H1 (cell line): Measurements from ENCODE around the gene CAMK2D. TPM values are rescaled to one million over a fixed set of nuclear protein-coding genes. Genes with fewer than 3 reads are reported as not detected.

Experiments
- CTCF ChIA-PET: fragments of 300-600 bp; sonication (Branson Sonifier 250); formaldehyde crosslinking; loops from one replicate; lab custom pipeline; 2021; ENCODE audit not compliant: partially characterized antibody; lab: Charles Lee
- POLR2A ChIA-PET: fragments of 300-600 bp; sonication (Branson Sonifier 250); formaldehyde crosslinking; loops from one replicate; lab custom pipeline; 2021; ENCODE audit warnings: inconsistent platforms; ENCODE audit not compliant: partially characterized antibody; lab: Charles Lee
- DNase-seq, 2 experiments: peaks; one replicate each; pipeline versions ENCODE4 v3.0.0 to v3.0.0-alpha.2; 2010 to 2022; ENCODE audit warnings: low spot score in 2 of 2, low read depth in 1 of 2, mixed read lengths in 1 of 2
- FAIRE-seq: peaks from 2 replicates; lab custom pipeline; 2011; peaks lifted over from hg19 to GRCh38; lab: Jason Lieb, UNC
- H2AFZ ChIP-seq: 2 replicates; pipeline ENCODE4 v1.8.1; 2012; ENCODE audit warnings: low read length, inconsistent platforms
- H2AK5ac ChIP-seq: 2 replicates; pipeline ENCODE4 v1.6.1; 2013; ENCODE audit warnings: low read depth, low read length
- H2BK120ac ChIP-seq: replicated peaks from 2 replicates; pipeline ENCODE3; 2013; ENCODE audit warnings: low read depth, low read length, inconsistent platforms
- H2BK12ac ChIP-seq: 2 replicates; pipeline ENCODE4 v1.6.1; 2013; ENCODE audit warnings: low read depth, low read length
- H2BK15ac ChIP-seq: 2 replicates; pipeline ENCODE4 v1.6.1; 2013; ENCODE audit warnings: low read length
- H2BK20ac ChIP-seq: 2 replicates; pipeline ENCODE4 v1.6.1; 2013; ENCODE audit warnings: low read length
- H2BK5ac ChIP-seq: 2 replicates; pipeline ENCODE4 v1.6.1; 2013; ENCODE audit warnings: low read depth, low read length
- H3K14ac ChIP-seq: 2 replicates; pipeline ENCODE4 v1.6.1; 2013; ENCODE audit warnings: inconsistent platforms; ENCODE audit not compliant: insufficient read length
- H3K18ac ChIP-seq: 2 replicates; pipeline ENCODE4 v1.6.1; 2013; ENCODE audit warnings: low read length; ENCODE audit errors: extremely low read depth
- H3K23ac ChIP-seq: 2 replicates; pipeline ENCODE4 v1.6.1; 2013; ENCODE audit warnings: inconsistent platforms; ENCODE audit not compliant: insufficient read length
- H3K23me2 ChIP-seq: 2 replicates; pipeline ENCODE4 v1.6.1; 2013; ENCODE audit warnings: low read depth, low read length
- H3K27ac ChIP-seq: 2 replicates; pipeline ENCODE4 v1.6.1; 2011; ENCODE audit warnings: low read depth, low read length, inconsistent platforms
- H3K27me3 ChIP-seq, 4 experiments: replicated peaks in 1 of 4; 1 replicate in 1 of 4; 2 replicates in 3 of 4; pipeline versions ENCODE4 v1.6.1 to v1.8.1; 2011 to 2013; ENCODE audit warnings: low read length in 3 of 4, mild to moderate bottlenecking in 3 of 4, inconsistent platforms in 2 of 4, mixed read lengths in 2 of 4, moderate library complexity in 1 of 4; ENCODE audit not compliant: control insufficient read depth in 3 of 4, insufficient read depth in 3 of 4; ENCODE audit errors: extremely low read depth in 1 of 4
- H3K36me3 ChIP-seq, 4 experiments: 2 replicates each; pipeline versions ENCODE4 v1.6.1 to v1.8.1; 2011 to 2013; ENCODE audit warnings: mild to moderate bottlenecking in 4 of 4, low read length in 3 of 4, moderate library complexity in 2 of 4, control low read depth in 1 of 4, inconsistent platforms in 1 of 4; ENCODE audit not compliant: insufficient read depth in 4 of 4, control insufficient read depth in 2 of 4
- H3K4ac ChIP-seq: replicated peaks from 2 replicates; pipeline ENCODE3; 2013; ENCODE audit warnings: low read length, low read depth, mixed read lengths, inconsistent platforms; ENCODE audit not compliant: insufficient read length
- H3K4me1 ChIP-seq, 4 experiments: replicated peaks in 1 of 4; 1 replicate in 1 of 4; 2 replicates in 3 of 4; pipeline versions ENCODE4 v1.6.1 to v1.8.1; 2011 to 2013; ENCODE audit warnings: low read length in 3 of 4, inconsistent platforms in 2 of 4, mixed read lengths in 1 of 4; ENCODE audit not compliant: insufficient read depth in 4 of 4, control insufficient read depth in 3 of 4
- H3K4me2 ChIP-seq, 2 experiments: 2 replicates each; pipeline versions ENCODE4 v1.6.1 to v1.8.1; 2011 to 2013; ENCODE audit warnings: low read depth in 2 of 2, low read length in 2 of 2, control low read depth in 1 of 2, inconsistent platforms in 1 of 2, mild to moderate bottlenecking in 1 of 2; ENCODE audit not compliant: insufficient read depth in 1 of 2
- H3K4me3 ChIP-seq, 4 experiments: fragments of 200-600, 300-600 bp in 1 of 4; sonication (generic), shearing (Covaris generic), sonication (Bioruptor Twin) in 1 of 4; 2 replicates each; pipeline versions ENCODE4 v1.5.1 to v1.8.1; 2011 to 2016; ENCODE audit warnings: low read length in 4 of 4, low read depth in 3 of 4, control low read depth in 2 of 4, inconsistent platforms in 2 of 4, mild to moderate bottlenecking in 2 of 4, mixed read lengths in 1 of 4, moderate library complexity in 1 of 4; ENCODE audit not compliant: insufficient read depth in 2 of 4; ENCODE audit errors: extremely low read depth in 1 of 4
- H3K56ac ChIP-seq: replicated peaks from 2 replicates; pipeline ENCODE3; 2013; ENCODE audit warnings: low read depth, mild to moderate bottlenecking, mixed read lengths, low read length, inconsistent platforms; ENCODE audit not compliant: insufficient read length
- H3K79me1 ChIP-seq: 2 replicates; pipeline ENCODE4 v1.6.1; 2013; ENCODE audit warnings: low read depth, low read length, control low read depth
- H3K79me2 ChIP-seq, 2 experiments: 2 replicates each; pipeline versions ENCODE4 v1.6.1 to v1.8.1; 2012 to 2013; ENCODE audit warnings: low read length in 2 of 2, mild to moderate bottlenecking in 2 of 2, inconsistent platforms in 1 of 2; ENCODE audit not compliant: insufficient read depth in 2 of 2, control insufficient read depth in 1 of 2
- H3K9ac ChIP-seq, 4 experiments: replicated peaks in 1 of 4; 1 replicate in 1 of 4; 2 replicates in 3 of 4; pipeline versions ENCODE4 v1.6.1 to v1.8.1; 2011 to 2013; ENCODE audit warnings: low read depth in 3 of 4, low read length in 3 of 4, control low read depth in 2 of 4, mild to moderate bottlenecking in 2 of 4, moderate library complexity in 2 of 4, inconsistent platforms in 1 of 4; ENCODE audit errors: extremely low read depth in 1 of 4
- H3K9me3 ChIP-seq, 2 experiments: 2 replicates each; pipeline versions ENCODE4 v1.6.1 to v1.8.1; 2012 to 2013; ENCODE audit warnings: mild to moderate bottlenecking in 2 of 2, moderate library complexity in 2 of 2, control low read depth in 1 of 2, inconsistent platforms in 1 of 2, low read depth in 1 of 2, low read length in 1 of 2, mixed read lengths in 1 of 2; ENCODE audit not compliant: insufficient read depth in 2 of 2
- H4K20me1 ChIP-seq, 2 experiments: replicated peaks in 1 of 2; 2 replicates each; pipeline versions ENCODE3 to v1.8.1; 2011 to 2013; ENCODE audit warnings: inconsistent platforms in 2 of 2, low read length in 2 of 2, mild to moderate bottlenecking in 1 of 2; ENCODE audit not compliant: insufficient read depth in 2 of 2, control insufficient read depth in 1 of 2
- H4K5ac ChIP-seq: 2 replicates; pipeline ENCODE4 v1.6.1; 2013; ENCODE audit warnings: low read length, low read depth, mixed read lengths, inconsistent platforms; ENCODE audit not compliant: insufficient read length
- H4K8ac ChIP-seq: 2 replicates; pipeline ENCODE4 v1.8.0; 2013; ENCODE audit warnings: mild to moderate bottlenecking, moderate library complexity, low read length, inconsistent platforms; ENCODE audit not compliant: insufficient read depth; ENCODE audit errors: extremely low read depth
- H4K91ac ChIP-seq: replicated peaks from 2 replicates; pipeline ENCODE3; 2013; ENCODE audit warnings: low read length, mixed read lengths, inconsistent platforms; ENCODE audit not compliant: insufficient read length
- BCL11A ChIP-seq, 2 experiments: IDR thresholded peaks; one replicate each; pipeline ENCODE4 v1.6.1; 2011; ENCODE audit warnings: low read depth in 2 of 2, low read length in 2 of 2, mild to moderate bottlenecking in 2 of 2
- CBX8 ChIP-seq: fragments of 300-800, 300-1000 bp; sonication (generic); IDR thresholded peaks from 2 replicates; pipeline ENCODE4 v1.7.1; 2016; ENCODE audit warnings: low read depth, low read length, borderline replicate concordance
- CREB1 ChIP-seq: IDR thresholded peaks from 2 replicates; pipeline ENCODE4 v1.6.1; 2012; ENCODE audit warnings: inconsistent platforms
- FOSL1 ChIP-seq: IDR thresholded peaks from 2 replicates; pipeline ENCODE4 v1.6.1; 2011; ENCODE audit warnings: mild to moderate bottlenecking, low read depth, low read length, moderate library complexity; ENCODE audit not compliant: insufficient read depth
- KDM5A ChIP-seq: fragments of 200-600 bp; IDR thresholded peaks from 2 replicates; pipeline ENCODE4 v1.7.1; 2012; ENCODE audit warnings: mild to moderate bottlenecking, low read length, inconsistent platforms, mixed read lengths
- POU5F1 ChIP-seq: IDR thresholded peaks from 2 replicates; pipeline ENCODE4 v1.6.1; 2011; ENCODE audit warnings: low read depth, mild to moderate bottlenecking, low read length, moderate library complexity
- RXRA ChIP-seq: IDR thresholded peaks from 2 replicates; pipeline ENCODE4 v1.6.1; 2011; ENCODE audit warnings: low read depth, mild to moderate bottlenecking, low read length, moderate library complexity; ENCODE audit not compliant: insufficient read depth
- SIRT6 ChIP-seq: IDR thresholded peaks from one replicate; pipeline ENCODE4 v1.7.1; 2012; ENCODE audit warnings: low read length, inconsistent platforms
- SP4 ChIP-seq: IDR thresholded peaks from 2 replicates; pipeline ENCODE4 v1.6.1; 2012; ENCODE audit warnings: low read length, inconsistent platforms
- SUZ12 ChIP-seq: fragments of 200-600 bp; sonication (generic); IDR thresholded peaks from 2 replicates; pipeline ENCODE4 v1.6.1; 2012; ENCODE audit warnings: mild to moderate bottlenecking, inconsistent platforms, low read length, moderate library complexity, mixed read lengths
- TAF1 ChIP-seq: IDR thresholded peaks from 2 replicates; pipeline ENCODE4 v1.6.1; 2011; ENCODE audit warnings: mild to moderate bottlenecking, low read depth, low read length
- WGBS, 2 experiments: shearing (Covaris generic) in 1 of 2; methylation state at CpG; one replicate each; pipeline versions ENCODE4 v1.1.6 to v1.1.7; 2013 to 2015; ENCODE audit warnings: low lambda C conversion rate in 2 of 2, mixed read lengths in 2 of 2, inconsistent platforms in 1 of 2, low coverage in 1 of 2, missing lambda C conversion rate in 1 of 2; ENCODE audit not compliant: insufficient replicate concordance in 2 of 2, insufficient coverage in 1 of 2, insufficient read length in 1 of 2; ENCODE audit errors: extremely low coverage in 1 of 2, missing lambda C conversion rate in 1 of 2; 5-methylcytosine and 5-hydroxymethylcytosine counted together
- polyA plus RNA-seq, 7 experiments: library from polyadenylated mRNA; depleted of rRNA in 3 of 7; stranded (reverse) in 5 of 7; unstranded in 2 of 7; fragments of >200 nt in 5 of 7; fragments of 200-250 nt in 2 of 7; gene quantifications; 1 replicate in 5 of 7; 2 replicates in 1 of 7; 4 replicates in 1 of 7; pipeline versions ENCODE4 v1.2.1 to v1.2.3, GENCODE V29; 2011 to 2013; ENCODE audit warnings: missing spikeins in 2 of 7, mixed read lengths in 2 of 7
- total RNA-seq: library from RNA; stranded (reverse); fragmentation: NEBNext Ultra II Directional; extraction: Animal tissue kit (Norgen Biotek cat#: 25700); gene quantifications from 2 replicates; pipeline ENCODE4 v1.2.1, GENCODE V29; 2021

Gene CAMK2D
- total and polyA plus RNA-seq, 2 of the 8 experiments (the other 6 are each of a cell fraction or from before 2014, with no cell fraction given) = 3.2 to 7.0 TPM

DNA sequence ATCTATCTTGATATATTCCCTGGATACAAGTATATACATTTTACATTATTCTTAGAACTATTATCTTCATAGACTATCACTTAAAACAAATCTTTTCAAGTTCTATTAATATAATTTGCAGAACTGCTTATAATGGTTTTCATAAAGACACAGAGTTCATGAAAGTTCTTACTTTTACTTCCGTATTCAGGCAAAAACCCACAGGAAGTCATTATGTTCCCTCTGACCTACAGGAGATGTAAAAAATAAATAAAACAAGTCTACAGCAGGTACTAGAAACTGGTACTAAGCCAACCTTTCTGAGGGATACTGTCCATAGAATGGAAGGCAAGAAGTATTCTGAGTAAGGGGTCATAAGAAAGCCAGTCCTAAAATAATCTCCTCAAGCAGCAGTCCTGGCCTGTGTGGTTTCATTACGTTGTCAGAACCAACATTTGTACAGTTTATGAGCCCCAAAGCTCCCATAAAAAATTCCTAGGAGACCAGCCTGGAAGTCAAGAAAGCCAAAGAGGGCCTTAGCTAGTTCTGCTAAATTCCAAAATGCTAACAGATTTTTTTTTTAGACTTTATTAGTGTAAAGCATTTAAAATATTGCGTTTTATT lies 68.6 kb downstream of the CAMK2D start:
- no peaks in the 10 kb centered on the region for H3K27me3 ChIP-seq
- H2BK5ac ChIP-seq = no peak overlapping the region
- FAIRE-seq = no peak
- no peak for DNase-seq
- H3K14ac ChIP-seq = no peak overlapping the region
- no peak overlapping the region for H3K4me2 ChIP-seq
- H4K5ac ChIP-seq = no peak overlapping the region
- H3K23ac ChIP-seq = no peak overlapping the region
- no peak overlapping the region for H2BK15ac ChIP-seq
- H2AFZ ChIP-seq = no peak overlapping the region
- H3K23me2 ChIP-seq = peaks cover 2% of the 10 kb centered on the region; the same call in 1 of the 2 replicates
- H3K18ac ChIP-seq = no peak overlapping the region
- no peaks in the 10 kb centered on the region for H3K79me1 ChIP-seq
- H3K36me3 ChIP-seq = no peaks in the 10 kb centered on the region
- H3K4ac ChIP-seq = no peak overlapping the region
- 83% methylated on average over 3 of the region's 3 CpGs; no CpG with 5 or more reads in 1 of the 2 experiments for WGBS, 2 experiments
- no peak for TF ChIP-seq POU5F1
- no peak for TF ChIP-seq SIRT6
- no peak for TF ChIP-seq CREB1
- no peak for TF ChIP-seq BCL11A (IDR thresholded peaks at IDR 0.05; ENCODE audit: low read depth in 2 of 2, low read length in 2 of 2)
- no peak for TF ChIP-seq SP4
- no peak for TF ChIP-seq SUZ12
- no peak for TF ChIP-seq KDM5A
- TF ChIP-seq CBX8 = no peak
- no peak for TF ChIP-seq TAF1
- TF ChIP-seq RXRA = no peak
- no peak for TF ChIP-seq FOSL1
- no peak overlapping the region for H3K9ac ChIP-seq
- no peak overlapping the region for H3K4me3 ChIP-seq
- no peak overlapping the region for H3K56ac ChIP-seq
- POLR2A ChIA-PET = no interaction called here
- H4K91ac ChIP-seq = no peak overlapping the region
- H4K8ac ChIP-seq = no peak overlapping the region
- no peak overlapping the region for H2BK120ac ChIP-seq
- H2AK5ac ChIP-seq = no peak overlapping the region
- H2BK12ac ChIP-seq = no peak overlapping the region
- no peak overlapping the region for H3K27ac ChIP-seq
- H3K9me3 ChIP-seq = no peaks in the 10 kb centered on the region
- CTCF ChIA-PET = no interaction called here
- H2BK20ac ChIP-seq = no peak overlapping the region
- H3K4me1 ChIP-seq = no peaks in the 10 kb centered on the region
- no peaks in the 10 kb centered on the region for H4K20me1 ChIP-seq
- H3K79me2 ChIP-seq = no peaks in the 10 kb centered on the region
